ENCODE results near the gene RHOBTB3. TPM values are rescaled to one million over a fixed set of nuclear protein-coding genes. Genes with fewer than 3 reads are reported as not detected.

Gene RHOBTB3
- total RNA-seq, 1 donor, result 314 TPM

GRCh38 chr5:95770830-95771708, 39.9 kb downstream of the RHOBTB3 start:
- Histone ChIP-seq H3K4me3 (ENCODE audit: insufficient read depth, low read length) (no peak overlapping the region), H3K36me3 (ENCODE audit: insufficient read depth, low read length) (peaks cover 53% of the 10 kb centered on the region), H3K4me1 (ENCODE audit: insufficient read depth, low read length) (peaks cover 17% of the 10 kb centered on the region), H3K79me2 (ENCODE audit: insufficient read depth, low read length) (peaks cover 2% of the 10 kb centered on the region), H4K20me1 (ENCODE audit: insufficient read depth, low read length) (peaks cover 2% of the 10 kb centered on the region), H2AFZ (ENCODE audit: low read length) (no peak overlapping the region), H3K27me3 (ENCODE audit: insufficient read depth, low read length) (no peaks in the 10 kb centered on the region), H3K4me2 (ENCODE audit: insufficient read depth, low read length) (no peak overlapping the region), H3K27ac (ENCODE audit: low read depth, low read length) (no peak overlapping the region), H3K9me3 (ENCODE audit: low read depth, low read length) (no peaks in the 10 kb centered on the region)
- TF ChIP-seq CTCF (IDR thresholded peaks at IDR 0.05; ENCODE audit: extremely low read depth, low read depth, low read length), result no peak
- no peak for DNase-seq (ENCODE audit: insufficient read length, low spot score, missing footprints)

- H3K4me3 ChIP-seq (ENCODE audit: insufficient read depth, low read length), result no peak overlapping the region
- H3K9me3 ChIP-seq (ENCODE audit: low read depth, low read length), result no peaks in the 10 kb centered on the region
- H3K27ac ChIP-seq (ENCODE audit: low read depth, low read length), result no peak overlapping the region
- no peak overlapping the region for H2AFZ ChIP-seq (ENCODE audit: low read length)
- H4K20me1 ChIP-seq (ENCODE audit: insufficient read depth, low read length), result peaks cover 2% of the 10 kb centered on the region
- H3K27me3 ChIP-seq (ENCODE audit: insufficient read depth, low read length), result no peaks in the 10 kb centered on the region
- H3K36me3 ChIP-seq (ENCODE audit: insufficient read depth, low read length), result peaks cover 49% of the 10 kb centered on the region
- DNase-seq (ENCODE audit: insufficient read length, low spot score, missing footprints), result no peak
- H3K79me2 ChIP-seq (ENCODE audit: insufficient read depth, low read length), result peaks cover 2% of the 10 kb centered on the region
- no peak for TF ChIP-seq CTCF (IDR thresholded peaks at IDR 0.05; ENCODE audit: extremely low read depth, low read depth, low read length)
- no peak overlapping the region for H3K4me2 ChIP-seq (ENCODE audit: insufficient read depth, low read length)
- peaks cover 17% of the 10 kb centered on the region for H3K4me1 ChIP-seq (ENCODE audit: insufficient read depth, low read length)
Measured at GRCh38 chr5:95771892-95772291, 40.8 kb downstream of the RHOBTB3 start.

GRCh38 chr5:95773335-95774059, 42.4 kb downstream of the RHOBTB3 start:
- Histone ChIP-seq H3K9me3 (ENCODE audit: low read depth, low read length) (no peaks in the 10 kb centered on the region), H3K79me2 (ENCODE audit: insufficient read depth, low read length) (peaks cover 2% of the 10 kb centered on the region), H3K27ac (ENCODE audit: low read depth, low read length) (peak overlapping the region; percentile 31), H3K27me3 (ENCODE audit: insufficient read depth, low read length) (no peaks in the 10 kb centered on the region), H3K4me2 (ENCODE audit: insufficient read depth, low read length) (peak overlapping the region; percentile 3), H3K4me1 (ENCODE audit: insufficient read depth, low read length) (peaks cover 17% of the 10 kb centered on the region), H2AFZ (ENCODE audit: low read length) (no peak overlapping the region), H3K4me3 (ENCODE audit: insufficient read depth, low read length) (no peak overlapping the region), H3K36me3 (ENCODE audit: insufficient read depth, low read length) (peaks cover 41% of the 10 kb centered on the region), H4K20me1 (ENCODE audit: insufficient read depth, low read length) (peaks cover 2% of the 10 kb centered on the region)
- DNase-seq (ENCODE audit: insufficient read length, low spot score, missing footprints), result no peak
- no peak for TF ChIP-seq CTCF (IDR thresholded peaks at IDR 0.05; ENCODE audit: extremely low read depth, low read depth, low read length)

- DNase-seq (ENCODE audit: insufficient read length, low spot score, missing footprints), result no peak
- H3K9me3 ChIP-seq (ENCODE audit: low read depth, low read length), result no peaks in the 10 kb centered on the region
- no peak for TF ChIP-seq CTCF (IDR thresholded peaks at IDR 0.05; ENCODE audit: extremely low read depth, low read depth, low read length)
- no peak overlapping the region for H3K4me2 ChIP-seq (ENCODE audit: insufficient read depth, low read length)
- no peaks in the 10 kb centered on the region for H4K20me1 ChIP-seq (ENCODE audit: insufficient read depth, low read length)
- peaks cover 18% of the 10 kb centered on the region for H3K36me3 ChIP-seq (ENCODE audit: insufficient read depth, low read length)
- no peak overlapping the region for H3K4me3 ChIP-seq (ENCODE audit: insufficient read depth, low read length)
- H3K4me1 ChIP-seq (ENCODE audit: insufficient read depth, low read length), result peaks cover 31% of the 10 kb centered on the region
- H3K79me2 ChIP-seq (ENCODE audit: insufficient read depth, low read length), result peaks cover 2% of the 10 kb centered on the region
- no peak overlapping the region for H3K27ac ChIP-seq (ENCODE audit: low read depth, low read length)
- H2AFZ ChIP-seq (ENCODE audit: low read length), result no peak overlapping the region
- H3K27me3 ChIP-seq (ENCODE audit: insufficient read depth, low read length), result no peaks in the 10 kb centered on the region
Measured at GRCh38 chr5:95777441-95777840, 46.3 kb downstream of the RHOBTB3 start.

Measured in osteoblast (primary cell).